Measurements from ENCODE around the gene PPFIBP2. TPM values are rescaled to one million over a fixed set of nuclear protein-coding genes. Genes with fewer than 3 reads are reported as not detected.

PPFIBP2 gene
- total RNA-seq, 2 experiments from 2014 or later: 102 to 182 TPM

DNA sequence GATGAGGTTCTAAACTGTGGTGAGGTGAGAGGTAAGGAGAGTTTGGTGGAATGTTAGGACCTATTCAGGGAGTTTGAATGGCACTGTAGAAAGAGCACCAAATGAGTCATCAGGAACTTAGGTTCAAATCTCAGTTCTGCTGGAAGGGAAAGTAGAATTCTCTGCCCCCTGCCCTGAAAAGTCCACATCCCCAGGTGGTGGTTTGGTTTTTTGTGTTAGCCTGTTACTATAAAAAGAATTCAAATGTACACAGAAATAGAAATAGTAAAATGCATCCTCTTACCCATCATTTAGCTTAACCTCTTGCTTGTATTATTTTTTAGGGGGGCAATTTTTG, 20.2 kb downstream of the PPFIBP2 start:
- intact Hi-C loops (cut with micrococcal nuclease; ENCODE audit: unreplicated experiment): no loop called here
- peaks cover 54% of the 10 kb centered on the region for H3K4me1 ChIP-seq (ENCODE audit: insufficient read depth, low read length, poor library complexity, severe bottlenecking)

DNA sequence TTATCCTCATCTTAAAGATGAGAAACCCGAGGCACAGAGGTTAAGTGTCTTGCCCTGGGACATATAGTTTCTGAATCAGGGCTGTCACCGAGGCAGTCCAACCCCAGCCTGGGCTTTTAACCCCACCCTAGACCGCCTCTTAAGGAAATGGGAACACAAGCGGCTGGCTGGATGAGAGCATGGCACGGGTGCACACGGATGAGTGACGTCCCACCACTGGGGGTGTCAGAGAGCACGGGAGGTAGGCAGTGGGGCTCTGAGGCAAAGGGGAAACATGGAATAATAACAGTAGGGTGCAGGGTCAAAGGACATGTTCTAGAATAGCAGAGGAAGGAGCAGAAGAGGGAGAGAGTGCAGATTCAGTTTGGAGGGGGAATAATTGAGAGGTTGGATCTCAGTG, 22.3 kb downstream of the PPFIBP2 start:
- DNase-seq (ENCODE audit: low spot score): no peak
- Histone ChIP-seq H4K20me1 (ENCODE audit: insufficient read depth, low read length) (peaks cover 53% of the 10 kb centered on the region), H3K36me3 (ENCODE audit: insufficient read depth, low read length) (peaks cover 65% of the 10 kb centered on the region), H3K9me3 (ENCODE audit: low read length) (no peaks in the 10 kb centered on the region), H3K79me2 (ENCODE audit: insufficient read depth, low read depth, low read length) (peaks cover 96% of the 10 kb centered on the region), H3K4me2 (ENCODE audit: low read length) (no peak overlapping the region), H2AFZ (ENCODE audit: low read length) (no peak overlapping the region), H3K9me2 (ENCODE audit: insufficient read depth, low read length) (no peaks in the 10 kb centered on the region), H3K27ac (ENCODE audit: low read depth, low read length, poor library complexity, severe bottlenecking) (no peak overlapping the region), H3K4me1 (ENCODE audit: insufficient read depth, low read length, poor library complexity, severe bottlenecking) (peaks cover 42% of the 10 kb centered on the region), H3K4me3 (ENCODE audit: low read depth, low read length, poor library complexity, severe bottlenecking) (no peak overlapping the region)
- TF ChIP-seq EZH2phosphoT487 (IDR thresholded peaks at IDR 0.05; ENCODE audit: borderline replicate concordance, low read depth, low read length): no peak
- TF ChIP-seq, protein P1, sequence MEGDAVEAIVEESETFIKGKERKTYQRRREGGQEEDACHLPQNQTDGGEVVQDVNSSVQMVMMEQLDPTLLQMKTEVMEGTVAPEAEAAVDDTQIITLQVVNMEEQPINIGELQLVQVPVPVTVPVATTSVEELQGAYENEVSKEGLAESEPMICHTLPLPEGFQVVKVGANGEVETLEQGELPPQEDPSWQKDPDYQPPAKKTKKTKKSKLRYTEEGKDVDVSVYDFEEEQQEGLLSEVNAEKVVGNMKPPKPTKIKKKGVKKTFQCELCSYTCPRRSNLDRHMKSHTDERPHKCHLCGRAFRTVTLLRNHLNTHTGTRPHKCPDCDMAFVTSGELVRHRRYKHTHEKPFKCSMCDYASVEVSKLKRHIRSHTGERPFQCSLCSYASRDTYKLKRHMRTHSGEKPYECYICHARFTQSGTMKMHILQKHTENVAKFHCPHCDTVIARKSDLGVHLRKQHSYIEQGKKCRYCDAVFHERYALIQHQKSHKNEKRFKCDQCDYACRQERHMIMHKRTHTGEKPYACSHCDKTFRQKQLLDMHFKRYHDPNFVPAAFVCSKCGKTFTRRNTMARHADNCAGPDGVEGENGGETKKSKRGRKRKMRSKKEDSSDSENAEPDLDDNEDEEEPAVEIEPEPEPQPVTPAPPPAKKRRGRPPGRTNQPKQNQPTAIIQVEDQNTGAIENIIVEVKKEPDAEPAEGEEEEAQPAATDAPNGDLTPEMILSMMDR (conservative IDR thresholded peaks at IDR 0.05; ENCODE audit: low read length): peak; percentile 63
- intact Hi-C loops (cut with micrococcal nuclease; ENCODE audit: unreplicated experiment): no loop called here
- POLR2A ChIA-PET: no interaction called here
- BruUV-seq (replicated peaks): no TSS peak
- CTCF ChIA-PET (ENCODE audit: unreplicated experiment): no interaction called here

More for the DNA sequence above, 20.2 kb downstream of the PPFIBP2 start:
- H3K27ac ChIP-seq (ENCODE audit: low read depth, low read length, poor library complexity, severe bottlenecking): peak overlapping the region; percentile 32
- POLR2A ChIA-PET: interaction anchor here (0.6 to 2.6 kb wide), 7 partner anchors 10 to 631 kb away, joined by 3 to 19 read pairs (median 11); partner anchors contain the start of gene PPFIBP2
- H3K4me2 ChIP-seq (ENCODE audit: low read length): peak overlapping the region; percentile 48
- peaks cover 48% of the 10 kb centered on the region for H4K20me1 ChIP-seq (ENCODE audit: insufficient read depth, low read length)
- no peaks in the 10 kb centered on the region for H3K9me3 ChIP-seq (ENCODE audit: low read length)
- no peak overlapping the region for H2AFZ ChIP-seq (ENCODE audit: low read length)
- TF ChIP-seq EZH2phosphoT487 (IDR thresholded peaks at IDR 0.05; ENCODE audit: borderline replicate concordance, low read depth, low read length): no peak
- TF ChIP-seq, protein P1 (conservative IDR thresholded peaks at IDR 0.05; ENCODE audit: low read length): no peak
- CTCF ChIA-PET (ENCODE audit: unreplicated experiment): interaction anchor here (0.6 to 2.3 kb wide), 4 partner anchors 10 to 1909 kb away, joined by 3 to 6 read pairs (median 3); no protein-coding TSS in a partner anchor
- BruUV-seq (replicated peaks): no TSS peak
- no peaks in the 10 kb centered on the region for H3K9me2 ChIP-seq (ENCODE audit: insufficient read depth, low read length)
- peak overlapping the region; percentile 11 for H3K4me3 ChIP-seq (ENCODE audit: low read depth, low read length, poor library complexity, severe bottlenecking)
- DNase-seq (ENCODE audit: low spot score): no peak
- peaks cover 78% of the 10 kb centered on the region for H3K36me3 ChIP-seq (ENCODE audit: insufficient read depth, low read length)
- H3K79me2 ChIP-seq (ENCODE audit: insufficient read depth, low read depth, low read length): peaks cover 98% of the 10 kb centered on the region

DNA sequence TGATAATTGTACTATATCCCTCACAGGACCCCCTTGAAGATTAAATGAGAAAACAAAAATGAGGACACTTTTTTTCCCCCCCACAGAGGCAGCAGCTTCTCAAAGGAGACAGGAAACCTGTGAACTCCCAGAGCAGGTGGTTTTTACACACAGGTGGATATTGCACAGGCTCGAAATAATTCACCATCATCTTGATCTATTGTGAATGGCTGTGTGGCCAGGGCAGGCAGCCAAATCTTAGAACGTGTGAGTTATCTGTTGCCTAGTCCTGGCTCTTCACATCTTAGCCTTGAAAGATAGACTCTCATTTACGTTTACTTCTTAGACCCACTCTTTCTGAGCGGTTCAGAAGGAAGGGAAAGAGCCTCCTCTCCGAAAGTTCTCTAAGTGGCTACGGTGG, 23.5 kb downstream of the PPFIBP2 start:
- no peak overlapping the region for H3K4me2 ChIP-seq (ENCODE audit: low read length)
- H3K36me3 ChIP-seq (ENCODE audit: insufficient read depth, low read length): peaks cover 55% of the 10 kb centered on the region
- ChIA-PET POLR2A (interaction anchor here (1.7 kb wide), 1 partner anchor 16 kb away, joined by 5 read pairs; no protein-coding TSS in a partner anchor), CTCF (ENCODE audit: unreplicated experiment) (no interaction called here)
- H4K20me1 ChIP-seq (ENCODE audit: insufficient read depth, low read length): peaks cover 51% of the 10 kb centered on the region; the same call in 1 of the 2 replicates
- no peaks in the 10 kb centered on the region for H3K9me3 ChIP-seq (ENCODE audit: low read length)
- no peak overlapping the region for H3K27ac ChIP-seq (ENCODE audit: low read depth, low read length, poor library complexity, severe bottlenecking)
- no peak for DNase-seq (ENCODE audit: low spot score)
- H3K4me3 ChIP-seq (ENCODE audit: low read depth, low read length, poor library complexity, severe bottlenecking): no peak overlapping the region
- peaks cover 38% of the 10 kb centered on the region for H3K4me1 ChIP-seq (ENCODE audit: insufficient read depth, low read length, poor library complexity, severe bottlenecking)
- BruUV-seq (replicated peaks): no TSS peak
- H3K79me2 ChIP-seq (ENCODE audit: insufficient read depth, low read depth, low read length): peaks cover 96% of the 10 kb centered on the region
- no peaks in the 10 kb centered on the region for H3K9me2 ChIP-seq (ENCODE audit: insufficient read depth, low read length)
- intact Hi-C loops (cut with micrococcal nuclease; ENCODE audit: unreplicated experiment): no loop called here
- H2AFZ ChIP-seq (ENCODE audit: low read length): no peak overlapping the region
- no peak for TF ChIP-seq EZH2phosphoT487 (IDR thresholded peaks at IDR 0.05; ENCODE audit: borderline replicate concordance, low read depth, low read length)
- TF ChIP-seq, protein P1 (conservative IDR thresholded peaks at IDR 0.05; ENCODE audit: low read length): no peak
